HG03064 (cell line): ENCODE measurements around the gene WDR62.
"Not testable (repeated sequence)": the region's sequence is repeated elsewhere in the genome, so short reads cannot be mapped to it uniquely, and the experiment has no call there.

Source experiments
- ATAC-seq: cut with Tn5 transposase; IDR thresholded peaks from one replicate; pipeline ENCODE4 v1.9.1; 2021; ENCODE audit warnings: low read depth; ENCODE audit not compliant: unreplicated experiment

Gene WDR62

GRCh38 chr19:36106441-36106840, 51.7 kb downstream of the WDR62 start:
- ATAC-seq, result no peak

GRCh38 chr19:36106991-36107390, 52.3 kb downstream of the WDR62 start:
- ATAC-seq, result no peak

DNA sequence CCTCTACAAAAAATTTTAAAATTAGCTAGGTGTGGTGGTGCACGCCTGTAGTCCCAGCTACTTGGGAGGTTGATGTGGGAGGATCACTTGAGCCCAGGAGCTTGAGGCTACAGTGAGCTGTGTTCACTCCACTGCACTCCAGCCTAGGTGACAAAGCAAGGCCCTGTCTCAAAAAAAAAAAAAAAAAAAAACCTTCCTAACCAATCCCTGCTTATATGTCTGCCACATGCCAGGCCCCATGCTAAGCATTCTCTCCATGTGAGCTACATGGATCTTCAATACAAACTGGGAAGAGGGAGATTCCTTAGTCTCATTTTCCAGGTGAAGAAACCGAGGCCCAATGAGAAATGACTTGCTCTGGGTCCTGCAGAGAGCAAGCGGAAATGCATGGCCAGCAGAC, 54.0 kb downstream of the WDR62 start:
- no peak for ATAC-seq

GRCh38 chr19:36110487-36111199, 55.9 kb downstream of the WDR62 start, which contains the start of gene OVOL3:
TSS of gene OVOL3 (plus strand) at chr19:36111143. CDS start at chr19:36111203, 60 bp downstream.
- no peak for ATAC-seq

- no peak for ATAC-seq
Measured at GRCh38 chr19:36111200-36111539, 56.5 kb downstream of the WDR62 start.

GRCh38 chr19:36112678-36113077, 58.0 kb downstream of the WDR62 start:
- no peak for ATAC-seq

GRCh38 chr19:36113425-36113824, 58.7 kb downstream of the WDR62 start:
- ATAC-seq, result no peak

GRCh38 chr19:36113894-36114720, 59.4 kb downstream of the WDR62 start:
- no peak for ATAC-seq

- peak; percentile 62 for ATAC-seq
Measured at GRCh38 chr19:36114721-36115452, 60.2 kb downstream of the WDR62 start, which contains the start of gene POLR2I. TSS of gene POLR2I (minus strand) at chr19:36114875. CDS start at chr19:36114856, 19 bp downstream.

DNA sequence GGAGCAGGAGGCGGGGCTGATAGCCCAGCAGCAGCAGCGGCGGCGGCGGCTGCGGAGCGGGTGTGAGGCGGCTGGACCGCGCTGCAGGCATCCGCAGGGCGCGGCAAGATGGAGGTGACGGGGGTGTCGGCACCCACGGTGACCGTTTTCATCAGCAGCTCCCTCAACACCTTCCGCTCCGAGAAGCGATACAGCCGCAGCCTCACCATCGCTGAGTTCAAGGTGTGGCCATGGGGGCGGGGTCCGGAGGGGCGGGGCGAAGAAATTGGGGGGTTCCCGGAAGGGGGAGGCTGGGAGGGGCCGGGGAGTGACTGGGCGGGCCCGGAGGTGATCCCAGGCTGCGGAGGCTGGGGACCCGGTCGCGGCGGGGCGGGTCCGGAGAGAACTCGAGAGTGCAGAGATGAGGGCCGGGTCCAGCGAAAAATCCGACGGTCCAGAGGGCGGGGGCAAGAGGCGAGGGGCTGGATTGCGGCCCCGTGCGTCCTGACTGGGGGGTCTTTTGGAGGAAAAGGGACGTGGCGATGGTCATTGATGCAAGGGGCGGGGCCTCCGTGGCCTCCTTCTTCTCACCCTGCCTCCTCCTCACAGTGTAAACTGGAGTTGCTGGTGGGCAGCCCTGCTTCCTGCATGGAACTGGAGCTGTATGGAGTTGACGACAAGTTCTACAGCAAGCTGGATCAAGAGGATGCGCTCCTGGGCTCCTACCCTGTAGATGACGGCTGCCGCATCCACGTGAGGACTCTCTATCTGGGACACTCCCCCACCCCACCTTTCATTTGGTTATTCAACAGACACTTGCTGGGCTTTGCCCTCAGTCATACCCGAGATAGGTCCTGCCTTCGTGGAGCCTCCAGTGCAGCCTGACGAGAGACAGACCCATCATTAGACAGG, 61.0 kb downstream of the WDR62 start, which contains the start of gene TBCB:
Gene TBCB (plus strand): TSS at position 16 of the 891 bp plus-strand sequence. CDS start 93 bp downstream, at position 109.
- ATAC-seq, result peak; percentile 41

DNA sequence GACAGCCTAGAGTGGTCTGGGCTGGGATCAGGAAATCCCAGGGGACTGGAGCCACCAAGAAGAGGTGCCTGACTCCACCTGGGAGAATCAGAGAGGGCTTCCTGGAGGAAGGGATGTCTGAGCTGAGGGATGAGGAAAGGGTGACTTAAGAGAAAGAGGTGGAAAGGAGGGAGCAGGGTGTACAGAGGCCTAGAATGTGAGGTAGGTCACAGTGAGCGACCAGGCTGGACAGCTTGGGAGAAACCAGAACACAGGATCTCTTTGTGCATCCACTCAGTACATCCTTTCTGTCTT, 61.6 kb downstream of the WDR62 start:
- ATAC-seq, result no peak

DNA sequence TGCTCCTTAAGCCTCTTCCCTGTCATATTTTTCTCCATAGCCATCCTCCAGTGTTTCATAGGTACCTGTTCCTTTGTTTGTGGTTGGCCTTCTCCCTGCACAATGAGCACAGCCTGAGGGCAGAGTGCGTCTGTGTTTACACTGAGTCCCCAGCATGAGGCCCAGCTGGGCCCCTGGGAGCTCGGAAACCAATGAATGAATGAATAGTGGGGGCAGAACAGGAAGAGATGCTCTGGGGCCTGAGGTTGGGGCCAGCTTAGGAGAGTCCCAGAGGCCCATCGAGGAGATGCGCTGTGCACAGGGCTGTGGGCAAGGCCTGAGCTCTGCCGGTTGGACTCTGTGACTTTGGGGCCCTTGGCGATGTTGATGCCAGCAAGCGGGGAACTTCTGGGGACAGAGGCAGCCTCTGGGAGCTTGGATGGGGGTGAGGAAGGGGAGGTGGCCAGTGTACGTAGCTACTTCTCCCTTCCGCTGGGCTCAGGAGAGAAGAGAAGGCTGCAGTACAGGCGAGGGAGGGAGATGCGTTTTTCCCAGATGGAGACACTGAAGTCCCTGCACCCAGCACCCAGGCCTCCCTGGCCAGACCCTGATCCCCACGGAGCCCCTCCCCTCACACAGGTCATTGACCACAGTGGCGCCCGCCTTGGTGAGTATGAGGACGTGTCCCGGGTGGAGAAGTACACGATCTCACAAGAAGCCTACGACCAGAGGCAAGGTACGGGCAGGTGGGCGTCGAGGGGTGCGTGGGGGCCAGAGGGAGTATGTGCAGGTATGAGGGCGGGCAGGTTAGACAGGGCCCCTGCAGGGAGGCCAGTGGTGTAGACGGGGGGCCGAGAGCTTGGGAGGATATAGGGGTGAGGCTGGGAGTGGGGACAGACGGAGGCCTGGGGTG, 65.6 kb downstream of the WDR62 start:
- no peak for ATAC-seq

DNA sequence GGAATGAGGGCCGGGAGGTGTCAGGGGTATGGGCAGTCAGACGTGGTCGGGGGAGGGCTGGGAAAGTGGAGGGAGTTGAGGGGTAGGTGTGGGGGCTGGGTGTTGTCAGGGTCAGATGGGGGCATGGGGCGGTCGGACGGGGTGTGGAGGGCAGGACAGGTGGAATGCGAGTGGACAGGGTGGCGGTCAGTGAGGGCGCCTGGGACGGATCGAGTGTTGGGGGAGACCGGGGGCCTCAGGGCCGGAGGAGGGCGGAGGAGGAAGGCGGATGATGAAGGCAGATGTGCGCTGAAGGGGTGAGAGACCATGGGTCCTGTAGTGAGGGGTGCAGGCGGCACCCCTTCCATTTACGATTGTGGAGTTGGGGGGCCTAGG, 66.3 kb downstream of the WDR62 start:
- ATAC-seq, result no peak

DNA sequence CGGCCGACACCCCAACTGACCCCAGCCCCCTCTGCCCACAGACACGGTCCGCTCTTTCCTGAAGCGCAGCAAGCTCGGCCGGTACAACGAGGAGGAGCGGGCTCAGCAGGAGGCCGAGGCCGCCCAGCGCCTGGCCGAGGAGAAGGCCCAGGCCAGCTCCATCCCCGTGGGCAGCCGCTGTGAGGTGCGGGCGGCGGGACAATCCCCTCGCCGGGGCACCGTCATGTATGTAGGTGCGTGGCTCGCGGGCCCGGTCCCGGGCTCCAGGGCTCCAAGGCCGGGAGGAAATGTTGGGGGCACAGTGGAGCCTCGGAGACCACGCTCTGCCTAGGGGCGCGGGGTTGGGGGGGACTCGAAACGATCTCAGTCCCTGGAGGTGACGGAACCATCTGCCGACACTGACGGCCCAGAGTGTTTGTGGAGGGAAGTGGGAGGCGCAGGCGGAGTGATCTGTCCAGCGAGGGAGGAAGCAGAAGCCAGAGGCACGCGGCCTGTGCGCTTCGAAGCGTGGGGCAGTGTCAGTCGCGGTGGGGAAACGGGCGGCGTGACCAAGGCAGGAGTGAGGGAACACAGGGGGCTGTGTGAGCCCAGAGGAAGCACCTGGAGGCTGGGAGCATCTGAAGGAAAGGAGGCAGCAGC, 66.9 kb downstream of the WDR62 start:
- ATAC-seq, result no peak

GRCh38 chr19:36125557-36125956, 70.9 kb downstream of the WDR62 start:
- ATAC-seq, result no peak

DNA sequence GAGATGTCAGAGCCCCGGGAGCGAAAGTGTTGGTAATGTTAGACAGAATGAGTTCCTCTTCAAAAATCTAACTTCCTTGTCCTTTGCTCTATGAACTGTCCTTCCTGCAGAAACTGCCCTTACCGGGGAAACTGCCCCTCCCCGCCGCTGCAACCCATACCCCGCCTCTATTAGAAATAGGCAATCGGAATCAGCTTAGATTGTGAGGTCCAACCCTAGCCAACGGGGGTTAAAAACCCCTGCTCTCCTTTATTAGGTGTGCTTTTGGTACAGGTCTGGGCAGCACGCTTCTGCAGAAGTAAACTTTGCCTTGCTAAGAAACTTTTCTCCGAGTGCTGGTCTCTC, 73.7 kb downstream of the WDR62 start:
- peak; percentile 13 for ATAC-seq

GRCh38 chr19:36131221-36131620, 76.5 kb downstream of the WDR62 start:
- not testable (repeated sequence) for ATAC-seq

GRCh38 chr19:36134867-36135266, 80.2 kb downstream of the WDR62 start:
- not testable (repeated sequence) for ATAC-seq
